K562 (cell line): ENCODE measurements around the gene VPS11. TPM values are rescaled to one million over a fixed set of nuclear protein-coding genes. Genes with fewer than 3 reads are reported as not detected.
A peak's percentile ranks its signal among the peaks of the same experiment; 100 is the strongest.

ENCODE experiments used
- COPS2 ChIP-seq: fragments of 450-650 bp; conservative IDR thresholded peaks from 2 replicates; pipeline ENCODE4 v1.6.1; 2016; ENCODE audit warnings: mild to moderate bottlenecking, moderate library complexity
- CREM ChIP-seq: IDR thresholded peaks from 2 replicates; pipeline ENCODE4 v1.6.1; 2014; ENCODE audit warnings: antibody characterized with exemption, low read depth
- ELF1 ChIP-seq: fragments of 200-800 bp; sonication (Bioruptor generic); IDR thresholded peaks from 2 replicates; pipeline ENCODE4 v1.6.1; 2016; ENCODE audit warnings: missing genetic modification characterization, missing compliant biosample characterization
- FIP1L1 ChIP-seq: fragments of 200-400 bp; formaldehyde crosslinking; IDR thresholded peaks from 2 replicates; pipeline ENCODE4 v1.6.1; 2018; ENCODE audit warnings: mild to moderate bottlenecking, low read depth, low read length; ENCODE audit not compliant: poor library complexity, severe bottlenecking
- NBN ChIP-seq: fragments of 450-650 bp; IDR thresholded peaks from 2 replicates; pipeline ENCODE4 v1.6.1; 2016; ENCODE audit warnings: low read depth, mild to moderate bottlenecking
- POLR2AphosphoS2 ChIP-seq: IDR thresholded peaks from 2 replicates; pipeline ENCODE4 v1.6.1; 2012; ENCODE audit warnings: low read length, improper control_type of control experiment
- RAD51 ChIP-seq: fragments of 450-650 bp; IDR thresholded peaks from 2 replicates; pipeline ENCODE4 v1.7.1; 2016; ENCODE audit warnings: low read depth, mild to moderate bottlenecking, borderline replicate concordance
- TBL1XR1 ChIP-seq, 2 experiments: IDR thresholded peaks; 2 replicates each; pipeline ENCODE4 v1.6.1; 2012; ENCODE audit warnings: improper control_type of control experiment in 2 of 2, low read length in 2 of 2, mild to moderate bottlenecking in 1 of 2
- ZFP36 ChIP-seq: fragments of 150-350 bp; IDR thresholded peaks from 2 replicates; pipeline ENCODE4 v1.6.1; 2018; ENCODE audit warnings: low read length, low read depth; ENCODE audit not compliant: partially characterized antibody
- polyA plus RNA-seq, 8 experiments: library from polyadenylated mRNA; depleted of rRNA in 4 of 8; stranded (reverse) in 5 of 8; unstranded in 3 of 8; fragments of >200 nt; fragmentation: Nextera tagmentation in 2 of 8; fragmentation: Illumina TruSeq in 1 of 8; extraction: Ambion mirVana in 2 of 8; extraction: Trizol in 1 of 8; gene quantifications; 2 replicates each; pipeline versions ENCODE4 v1.2.1 to v1.2.3, GENCODE V29; 2011 to 2014; ENCODE audit warnings: inconsistent platforms in 1 of 8, missing spikeins in 1 of 8
- total RNA-seq, 7 experiments: library from RNA; depleted of rRNA in 6 of 7; stranded (reverse); fragments of >200 nt in 6 of 7; fragmentation: Illumina TruSeq in 2 of 7; extraction: Trizol in 2 of 7; gene quantifications; 2 replicates each; pipeline versions ENCODE4 v1.2.1 to v1.2.3, GENCODE V29; 2011 to 2021; ENCODE audit warnings: low replicate concordance in 1 of 7
- TF ChIP-seq, protein P1 (sequence below): sonication (generic); formaldehyde crosslinking; IDR thresholded peaks from 2 replicates; pipeline ENCODE4 v1.8.1; 2023; ENCODE audit warnings: mild to moderate bottlenecking, missing genetic modification reagents
- TF ChIP-seq, protein P2 (sequence below): conservative IDR thresholded peaks from 2 replicates; pipeline ENCODE4 v1.6.1; 2011; ENCODE audit warnings: low read depth, mild to moderate bottlenecking, low read length; ENCODE audit not compliant: control insufficient read depth
- TF ChIP-seq, protein P3 (sequence below): fragments of 450-650 bp; formaldehyde crosslinking; IDR thresholded peaks from 2 replicates; pipeline ENCODE4 v1.4.0; 2020; ENCODE audit warnings: mild to moderate bottlenecking
- TF ChIP-seq, protein P4 (sequence below), 2 experiments: fragments of 450-650 bp; IDR thresholded peaks; 2 replicates each; pipeline ENCODE4 v1.6.1; 2018; ENCODE audit warnings: mild to moderate bottlenecking in 2 of 2, low read depth in 1 of 2; ENCODE audit not compliant: partially characterized antibody in 2 of 2
- TF ChIP-seq, protein P5 (sequence below): fragments of 450-650 bp; formaldehyde crosslinking; conservative IDR thresholded peaks from 2 replicates; pipeline ENCODE4 v1.4.0; 2022; ENCODE audit warnings: mild to moderate bottlenecking, missing genetic modification characterization
- TF ChIP-seq, protein P6 (sequence below): fragments of 200-400 bp; formaldehyde crosslinking; IDR thresholded peaks from 2 replicates; pipeline ENCODE4 v1.6.1; 2017; ENCODE audit warnings: mild to moderate bottlenecking, low read depth, low read length, moderate library complexity

VPS11 gene
- total and polyA plus RNA-seq, 9 of the 15 experiments (the other 6 are each of a cell fraction or from before 2014, with no cell fraction given), result 14.1 to 35.5 (median 27.5) TPM

DNA sequence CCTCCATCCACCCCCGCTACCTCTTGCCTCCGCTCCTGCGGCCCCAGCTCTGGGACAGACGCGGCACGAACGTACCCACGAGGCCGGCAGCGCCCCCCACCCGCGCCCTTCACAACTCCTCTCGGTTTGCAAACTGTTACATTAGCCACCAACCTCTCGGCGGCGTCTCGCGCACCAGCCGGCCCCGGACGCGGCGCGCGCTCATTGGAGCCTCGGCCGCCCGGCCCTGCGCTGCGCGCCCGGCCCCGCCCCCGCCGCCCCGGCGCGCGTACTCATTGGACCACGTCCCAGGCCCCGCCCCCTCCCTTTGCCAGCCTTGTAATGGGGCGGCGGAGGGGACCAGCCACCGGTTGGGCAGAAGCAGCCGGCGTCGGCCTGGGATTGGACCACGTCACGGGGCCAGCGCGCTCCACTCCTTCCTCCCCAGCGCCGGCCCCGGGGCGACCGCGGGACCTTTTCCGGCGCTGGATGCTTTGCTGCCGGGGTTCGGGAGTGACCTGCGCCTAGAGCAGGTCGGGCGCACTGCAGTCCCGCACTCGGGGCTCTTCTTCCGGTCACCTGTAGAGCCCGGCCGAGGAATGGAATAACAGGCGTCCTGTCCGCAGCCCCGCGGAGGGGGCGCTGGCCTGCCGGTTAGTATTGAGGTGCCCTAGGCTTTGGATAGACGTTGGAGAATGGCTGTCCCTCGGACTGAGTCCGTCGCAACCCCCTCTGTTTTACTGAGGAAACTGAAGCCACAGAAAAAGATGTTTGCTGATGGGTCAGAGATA lies 10.4 kb upstream of the VPS11 start, which contains the start of gene HYOU1 (continued):
- TF ChIP-seq, protein P1, sequence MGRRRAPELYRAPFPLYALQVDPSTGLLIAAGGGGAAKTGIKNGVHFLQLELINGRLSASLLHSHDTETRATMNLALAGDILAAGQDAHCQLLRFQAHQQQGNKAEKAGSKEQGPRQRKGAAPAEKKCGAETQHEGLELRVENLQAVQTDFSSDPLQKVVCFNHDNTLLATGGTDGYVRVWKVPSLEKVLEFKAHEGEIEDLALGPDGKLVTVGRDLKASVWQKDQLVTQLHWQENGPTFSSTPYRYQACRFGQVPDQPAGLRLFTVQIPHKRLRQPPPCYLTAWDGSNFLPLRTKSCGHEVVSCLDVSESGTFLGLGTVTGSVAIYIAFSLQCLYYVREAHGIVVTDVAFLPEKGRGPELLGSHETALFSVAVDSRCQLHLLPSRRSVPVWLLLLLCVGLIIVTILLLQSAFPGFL, result peak; percentile 79; the same call in 1 of the 2 replicates
- TF ChIP-seq CREM (peak; percentile 87), ZFP36 (peak; percentile 78), COPS2 (no peak), FIP1L1 (peak; percentile 35), RAD51 (peak; percentile 30; the same call in 1 of the 2 replicates), ELF1 (tag) (peak; percentile 81), POLR2AphosphoS2 (peak; percentile 48; the same call in 1 of the 2 replicates), TBL1XR1 (IDR thresholded peaks at IDR 0.05; ENCODE audit: low read length in 2 of 2) (no peak), NBN (peak; percentile 78)
- TF ChIP-seq, protein P2, sequence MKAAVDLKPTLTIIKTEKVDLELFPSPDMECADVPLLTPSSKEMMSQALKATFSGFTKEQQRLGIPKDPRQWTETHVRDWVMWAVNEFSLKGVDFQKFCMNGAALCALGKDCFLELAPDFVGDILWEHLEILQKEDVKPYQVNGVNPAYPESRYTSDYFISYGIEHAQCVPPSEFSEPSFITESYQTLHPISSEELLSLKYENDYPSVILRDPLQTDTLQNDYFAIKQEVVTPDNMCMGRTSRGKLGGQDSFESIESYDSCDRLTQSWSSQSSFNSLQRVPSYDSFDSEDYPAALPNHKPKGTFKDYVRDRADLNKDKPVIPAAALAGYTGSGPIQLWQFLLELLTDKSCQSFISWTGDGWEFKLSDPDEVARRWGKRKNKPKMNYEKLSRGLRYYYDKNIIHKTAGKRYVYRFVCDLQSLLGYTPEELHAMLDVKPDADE, result peak; percentile 69; the same call in 1 of the 2 replicates
- TF ChIP-seq, protein P3, sequence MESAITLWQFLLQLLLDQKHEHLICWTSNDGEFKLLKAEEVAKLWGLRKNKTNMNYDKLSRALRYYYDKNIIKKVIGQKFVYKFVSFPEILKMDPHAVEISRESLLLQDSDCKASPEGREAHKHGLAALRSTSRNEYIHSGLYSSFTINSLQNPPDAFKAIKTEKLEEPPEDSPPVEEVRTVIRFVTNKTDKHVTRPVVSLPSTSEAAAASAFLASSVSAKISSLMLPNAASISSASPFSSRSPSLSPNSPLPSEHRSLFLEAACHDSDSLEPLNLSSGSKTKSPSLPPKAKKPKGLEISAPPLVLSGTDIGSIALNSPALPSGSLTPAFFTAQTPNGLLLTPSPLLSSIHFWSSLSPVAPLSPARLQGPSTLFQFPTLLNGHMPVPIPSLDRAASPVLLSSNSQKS (CRISPR knock-in tag), result no peak
- TF ChIP-seq, protein P4, sequence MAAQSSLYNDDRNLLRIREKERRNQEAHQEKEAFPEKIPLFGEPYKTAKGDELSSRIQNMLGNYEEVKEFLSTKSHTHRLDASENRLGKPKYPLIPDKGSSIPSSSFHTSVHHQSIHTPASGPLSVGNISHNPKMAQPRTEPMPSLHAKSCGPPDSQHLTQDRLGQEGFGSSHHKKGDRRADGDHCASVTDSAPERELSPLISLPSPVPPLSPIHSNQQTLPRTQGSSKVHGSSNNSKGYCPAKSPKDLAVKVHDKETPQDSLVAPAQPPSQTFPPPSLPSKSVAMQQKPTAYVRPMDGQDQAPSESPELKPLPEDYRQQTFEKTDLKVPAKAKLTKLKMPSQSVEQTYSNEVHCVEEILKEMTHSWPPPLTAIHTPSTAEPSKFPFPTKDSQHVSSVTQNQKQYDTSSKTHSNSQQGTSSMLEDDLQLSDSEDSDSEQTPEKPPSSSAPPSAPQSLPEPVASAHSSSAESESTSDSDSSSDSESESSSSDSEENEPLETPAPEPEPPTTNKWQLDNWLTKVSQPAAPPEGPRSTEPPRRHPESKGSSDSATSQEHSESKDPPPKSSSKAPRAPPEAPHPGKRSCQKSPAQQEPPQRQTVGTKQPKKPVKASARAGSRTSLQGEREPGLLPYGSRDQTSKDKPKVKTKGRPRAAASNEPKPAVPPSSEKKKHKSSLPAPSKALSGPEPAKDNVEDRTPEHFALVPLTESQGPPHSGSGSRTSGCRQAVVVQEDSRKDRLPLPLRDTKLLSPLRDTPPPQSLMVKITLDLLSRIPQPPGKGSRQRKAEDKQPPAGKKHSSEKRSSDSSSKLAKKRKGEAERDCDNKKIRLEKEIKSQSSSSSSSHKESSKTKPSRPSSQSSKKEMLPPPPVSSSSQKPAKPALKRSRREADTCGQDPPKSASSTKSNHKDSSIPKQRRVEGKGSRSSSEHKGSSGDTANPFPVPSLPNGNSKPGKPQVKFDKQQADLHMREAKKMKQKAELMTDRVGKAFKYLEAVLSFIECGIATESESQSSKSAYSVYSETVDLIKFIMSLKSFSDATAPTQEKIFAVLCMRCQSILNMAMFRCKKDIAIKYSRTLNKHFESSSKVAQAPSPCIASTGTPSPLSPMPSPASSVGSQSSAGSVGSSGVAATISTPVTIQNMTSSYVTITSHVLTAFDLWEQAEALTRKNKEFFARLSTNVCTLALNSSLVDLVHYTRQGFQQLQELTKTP (IDR thresholded peaks at IDR 0.05; ENCODE audit: low read depth in 1 of 2, partially characterized antibody in 2 of 2), result peak in 1 of 2 experiments; percentile 55
- TF ChIP-seq, protein P5, sequence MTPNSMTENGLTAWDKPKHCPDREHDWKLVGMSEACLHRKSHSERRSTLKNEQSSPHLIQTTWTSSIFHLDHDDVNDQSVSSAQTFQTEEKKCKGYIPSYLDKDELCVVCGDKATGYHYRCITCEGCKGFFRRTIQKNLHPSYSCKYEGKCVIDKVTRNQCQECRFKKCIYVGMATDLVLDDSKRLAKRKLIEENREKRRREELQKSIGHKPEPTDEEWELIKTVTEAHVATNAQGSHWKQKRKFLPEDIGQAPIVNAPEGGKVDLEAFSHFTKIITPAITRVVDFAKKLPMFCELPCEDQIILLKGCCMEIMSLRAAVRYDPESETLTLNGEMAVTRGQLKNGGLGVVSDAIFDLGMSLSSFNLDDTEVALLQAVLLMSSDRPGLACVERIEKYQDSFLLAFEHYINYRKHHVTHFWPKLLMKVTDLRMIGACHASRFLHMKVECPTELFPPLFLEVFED (CRISPR knock-in tag), result no peak
- TF ChIP-seq, protein P6, sequence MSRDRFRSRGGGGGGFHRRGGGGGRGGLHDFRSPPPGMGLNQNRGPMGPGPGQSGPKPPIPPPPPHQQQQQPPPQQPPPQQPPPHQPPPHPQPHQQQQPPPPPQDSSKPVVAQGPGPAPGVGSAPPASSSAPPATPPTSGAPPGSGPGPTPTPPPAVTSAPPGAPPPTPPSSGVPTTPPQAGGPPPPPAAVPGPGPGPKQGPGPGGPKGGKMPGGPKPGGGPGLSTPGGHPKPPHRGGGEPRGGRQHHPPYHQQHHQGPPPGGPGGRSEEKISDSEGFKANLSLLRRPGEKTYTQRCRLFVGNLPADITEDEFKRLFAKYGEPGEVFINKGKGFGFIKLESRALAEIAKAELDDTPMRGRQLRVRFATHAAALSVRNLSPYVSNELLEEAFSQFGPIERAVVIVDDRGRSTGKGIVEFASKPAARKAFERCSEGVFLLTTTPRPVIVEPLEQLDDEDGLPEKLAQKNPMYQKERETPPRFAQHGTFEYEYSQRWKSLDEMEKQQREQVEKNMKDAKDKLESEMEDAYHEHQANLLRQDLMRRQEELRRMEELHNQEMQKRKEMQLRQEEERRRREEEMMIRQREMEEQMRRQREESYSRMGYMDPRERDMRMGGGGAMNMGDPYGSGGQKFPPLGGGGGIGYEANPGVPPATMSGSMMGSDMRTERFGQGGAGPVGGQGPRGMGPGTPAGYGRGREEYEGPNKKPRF, result no peak
